ENCODE measurements around the gene CHD2. TPM values are rescaled to one million over a fixed set of nuclear protein-coding genes. Genes with fewer than 3 reads are reported as not detected.

Gene CHD2
- total and polyA plus RNA-seq, 2 donors (not counting 3 experiments of a cell fraction or from before 2014, with no cell fraction given) = 53.8 to 97.9 TPM

GRCh38 chr15:92901072-92901761, 1.1 kb downstream of the CHD2 start:
- TF ChIP-seq POLR2A (IDR thresholded peaks at IDR 0.05; ENCODE audit: low read depth, low read length) (no peak), FOS (IDR thresholded peaks at IDR 0.05; ENCODE audit: borderline replicate concordance, insufficient read depth, low read length) (no peak), JUN (IDR thresholded peaks at IDR 0.05; ENCODE audit: borderline replicate concordance, insufficient read depth, insufficient read length, low read depth) (no peak), CTCF (IDR thresholded peaks at IDR 0.05; ENCODE audit: extremely low read depth in 1 of 2, insufficient read depth in 1 of 2, low read depth in 1 of 2, low read length in 2 of 2) (no peak), POLR2AphosphoS5 (IDR thresholded peaks at IDR 0.05; ENCODE audit: insufficient read depth, low read depth, low read length) (no peak), EZH2 (IDR thresholded peaks at IDR 0.05; ENCODE audit: borderline replicate concordance, low read depth, low read length, severe bottlenecking) (no peak), GATA2 (IDR thresholded peaks at IDR 0.05; ENCODE audit: insufficient read depth, insufficient read length, low read depth, low read length) (no peak), MYC (IDR thresholded peaks at IDR 0.05; ENCODE audit: low read depth, low read length) (no peak), MAX (IDR thresholded peaks at IDR 0.05; ENCODE audit: insufficient read depth, insufficient read length) (no peak)
- ChIA-PET POLR2A (interaction anchor here (1.6 to 2.2 kb wide), 4 partner anchors 8 to 19 kb away, joined by 10 to 52 read pairs (median 14); no protein-coding TSS in a partner anchor), CTCF (interaction anchor here (0.7 to 6.8 kb wide), 8 partner anchors 12 to 104 kb away, joined by 3 to 67 read pairs (median 8); no protein-coding TSS in a partner anchor)
- no peak for FAIRE-seq
- H3K36me3 ChIP-seq (ENCODE audit: control insufficient read depth in 2 of 2, extremely low read depth in 1 of 2, insufficient read depth in 2 of 2, low read length in 2 of 2) = peaks cover 2 to 15% of the 10 kb centered on the region in 2 experiments
- dilution Hi-C loops (cut with MboI; ENCODE audit: extremely low pct_ligation_motif_present, low sequenced_read_pairs) (loop anchor here (25.0 kb wide), 1 partner anchor 89 kb away; no protein-coding TSS in a partner anchor), intact Hi-C loops (cut with micrococcal nuclease) (loop anchor here (10.0 kb wide), 1 partner anchor 366 kb away; no protein-coding TSS in a partner anchor)
- DNase-seq (ENCODE audit: low read depth, low spot score) = peak; percentile 53
- no peaks in the 10 kb centered on the region for H3K9me1 ChIP-seq (replicated peaks; ENCODE audit: control insufficient read depth, extremely low read depth, insufficient read depth, low read length)
- peak overlapping the region; percentile 99 for H3K4me2 ChIP-seq (ENCODE audit: insufficient read depth, low read length)
- peak overlapping the region; percentile 64 to 100 (median 97) for H3K4me3 ChIP-seq (replicated peaks in 1 of 3; ENCODE audit: insufficient read depth in 1 of 3, low read depth in 1 of 3, low read length in 3 of 3)
- H3K27me3 ChIP-seq (ENCODE audit: control insufficient read depth in 2 of 2, insufficient read depth in 2 of 2, low read length in 2 of 2) = no peaks in the 10 kb centered on the region
- peak overlapping the region; percentile 98 for H3K27ac ChIP-seq (ENCODE audit: insufficient read depth, low read depth, low read length)
- H3K9ac ChIP-seq (replicated peaks; ENCODE audit: extremely low read depth, insufficient read depth, low read length) = peak overlapping the region; percentile 100
- H2AFZ ChIP-seq (ENCODE audit: low read depth, low read length) = no peak overlapping the region
- peaks cover 24% of the 10 kb centered on the region for H3K4me1 ChIP-seq (ENCODE audit: control insufficient read depth, extremely low read depth, insufficient read depth, low read length)
- BruUV-seq (replicated peaks) = TSS peak; percentile 38
- no peaks in the 10 kb centered on the region for H3K9me3 ChIP-seq (replicated peaks; ENCODE audit: control insufficient read depth, insufficient read depth, low read length)
- no peaks in the 10 kb centered on the region for H4K20me1 ChIP-seq (replicated peaks; ENCODE audit: control insufficient read depth, extremely low read depth, insufficient read depth, low read length)
- peaks cover 92% of the 10 kb centered on the region for H3K79me2 ChIP-seq (ENCODE audit: control insufficient read depth, insufficient read depth, low read length)
